ENCODE results near the gene MTX3.

- TF ChIP-seq CTCF (IDR thresholded peaks at IDR 0.05) (no peak), POLR2A (IDR thresholded peaks at IDR 0.05) (no peak)
These were observed 45.6 kb upstream of the MTX3 start for GRCh38 chr5:80036615-80037014.

Measured in thyroid gland (tissue), 4 donors.